Peyer's patch (tissue), 4 donors: Measurements from ENCODE around the gene TMEM132C.

Experiments used
- CTCF ChIP-seq, 6 experiments: fragments of 450-650 bp in 4 of 6; fragments of 200-600 bp in 2 of 6; sonication (generic) in 1 of 6; IDR thresholded peaks; one replicate each; pipeline ENCODE4 v1.5.1; 2017 to 2019; ENCODE audit warnings: antibody characterized with exemption in 6 of 6, mild to moderate bottlenecking in 3 of 6, moderate library complexity in 1 of 6
- POLR2A ChIP-seq, 2 donors: fragments of 450-650 bp; IDR thresholded peaks; one replicate each; pipeline ENCODE4 v1.5.1; 2017; ENCODE audit warnings: antibody characterized with exemption in 2 of 2, mild to moderate bottlenecking in 2 of 2, moderate library complexity in 2 of 2

DNA sequence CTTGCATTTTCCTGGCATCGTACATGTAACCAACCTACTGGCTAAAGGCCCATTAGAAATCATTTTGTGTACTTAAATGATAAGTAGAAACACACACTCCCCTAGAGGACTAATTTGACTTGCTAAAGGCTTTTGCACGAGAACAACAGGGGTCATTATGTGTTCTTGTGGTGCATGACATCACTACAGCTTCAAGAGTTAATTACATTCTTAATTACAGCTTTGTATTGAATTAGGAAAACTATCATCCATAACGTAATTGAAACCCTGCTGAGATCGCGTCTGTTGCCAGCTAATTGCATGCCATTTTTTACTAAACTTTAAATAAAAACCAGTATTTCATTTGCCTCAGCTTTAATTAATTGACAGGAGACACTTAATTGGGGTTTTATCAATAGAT lies 51.4 kb downstream of the TMEM132C start:
- TF ChIP-seq CTCF (IDR thresholded peaks at IDR 0.05) (no peak), POLR2A (IDR thresholded peaks at IDR 0.05) (no peak)
